Osteoblast (primary cell): ENCODE data around the gene UBE2E1. TPM values are rescaled to one million over a fixed set of nuclear protein-coding genes. Genes with fewer than 3 reads are reported as not detected.
A peak's percentile ranks its signal among the peaks of the same experiment; 100 is the strongest.
"Not testable (repeated sequence)": the region's sequence is repeated elsewhere in the genome, so short reads cannot be mapped to it uniquely, and the experiment has no call there.

Experiments used
- DNase-seq: peaks from one replicate; pipeline ENCODE4 v3.0.0; 2011; ENCODE audit warnings: low spot score, mixed read lengths; ENCODE audit not compliant: insufficient read length; ENCODE audit errors: missing footprints
- H2AFZ ChIP-seq: 2 replicates; pipeline ENCODE4 v1.6.0; 2011; ENCODE audit warnings: mild to moderate bottlenecking, low read length
- H3K27ac ChIP-seq: 2 replicates; pipeline ENCODE4 v1.5.1; 2011; ENCODE audit warnings: mild to moderate bottlenecking, low read depth, low read length, moderate library complexity
- H3K27me3 ChIP-seq: 2 replicates; pipeline ENCODE4 v1.6.0; 2012; ENCODE audit warnings: mild to moderate bottlenecking, control low read depth, inconsistent platforms, low read length, moderate library complexity; ENCODE audit not compliant: insufficient read depth
- H3K36me3 ChIP-seq: 2 replicates; pipeline ENCODE4 v1.5.1; 2011; ENCODE audit warnings: mild to moderate bottlenecking, low read length, control low read depth, moderate library complexity; ENCODE audit not compliant: insufficient read depth
- H3K4me1 ChIP-seq: 2 replicates; pipeline ENCODE4 v1.5.1; 2011; ENCODE audit warnings: mild to moderate bottlenecking, low read length, control low read depth, moderate library complexity; ENCODE audit not compliant: insufficient read depth
- H3K4me2 ChIP-seq: 2 replicates; pipeline ENCODE4 v1.6.0; 2011; ENCODE audit warnings: mild to moderate bottlenecking, low read length; ENCODE audit not compliant: insufficient read depth
- H3K4me3 ChIP-seq: fragments of 200-600 bp; sonication (generic); 3 replicates; pipeline ENCODE4 v1.5.1; 2012; ENCODE audit warnings: mild to moderate bottlenecking, low read length, inconsistent platforms; ENCODE audit not compliant: insufficient read depth
- H3K79me2 ChIP-seq: 2 replicates; pipeline ENCODE4 v1.6.0; 2012; ENCODE audit warnings: mild to moderate bottlenecking, low read length, control low read depth, inconsistent platforms; ENCODE audit not compliant: insufficient read depth
- H3K9me3 ChIP-seq: 2 replicates; pipeline ENCODE4 v1.5.1; 2011; ENCODE audit warnings: low read depth, low read length, control low read depth
- H4K20me1 ChIP-seq: 2 replicates; pipeline ENCODE4 v1.6.0; 2012; ENCODE audit warnings: mild to moderate bottlenecking, low read length, control low read depth; ENCODE audit not compliant: insufficient read depth
- total RNA-seq: library from RNA; depleted of rRNA; stranded (reverse); fragments of >200 nt; gene quantifications from 2 replicates; pipeline ENCODE4 v1.2.3, GENCODE V29; 2012
- TF ChIP-seq, protein P1 (sequence below): IDR thresholded peaks from 2 replicates; pipeline ENCODE4 v1.5.1; 2011; ENCODE audit warnings: mild to moderate bottlenecking, low read depth, low read length, moderate library complexity; ENCODE audit errors: extremely low read depth

The UBE2E1 gene
- total RNA-seq, 1 donor, result 98.1 TPM

DNA sequence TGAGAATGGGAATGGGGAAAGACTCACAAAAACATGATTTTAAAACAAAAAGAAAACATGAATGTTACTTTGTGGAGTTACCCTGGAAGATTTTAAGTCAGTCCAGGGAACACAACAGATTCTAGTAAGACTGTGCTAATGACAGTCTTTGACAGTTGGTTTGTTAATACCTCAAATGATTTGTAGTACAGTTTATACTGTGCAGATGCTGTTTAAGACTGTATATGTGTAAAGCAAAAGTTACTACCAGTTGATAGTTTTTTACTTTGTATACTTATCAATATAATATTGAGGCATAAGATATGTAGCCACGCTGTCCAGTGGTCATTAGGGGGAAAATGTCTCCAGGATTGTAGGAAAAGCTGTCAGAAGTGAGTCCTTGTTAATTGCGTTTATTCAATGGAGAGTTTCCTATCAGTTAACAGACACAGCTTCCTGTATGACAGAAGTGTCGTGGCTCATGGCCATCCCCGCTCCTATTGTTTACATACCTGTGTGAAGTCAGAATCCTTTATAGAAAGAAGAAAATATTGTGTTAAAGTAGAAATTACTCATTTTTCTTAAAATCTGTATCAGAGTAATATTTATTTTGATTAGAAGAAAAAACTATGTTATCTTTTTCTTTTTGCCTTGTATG lies 75.1 kb downstream of the UBE2E1 start:
- Histone ChIP-seq H3K27ac (no peak overlapping the region), H2AFZ (no peak overlapping the region), H3K4me3 (no peak overlapping the region), H4K20me1 (peaks cover 26% of the 10 kb centered on the region), H3K79me2 (peaks cover 25% of the 10 kb centered on the region), H3K36me3 (no peaks in the 10 kb centered on the region), H3K4me2 (no peak overlapping the region), H3K27me3 (no peaks in the 10 kb centered on the region), H3K4me1 (peaks cover 20% of the 10 kb centered on the region), H3K9me3 (no peaks in the 10 kb centered on the region)
- DNase-seq, result no peak
- TF ChIP-seq, protein P1, sequence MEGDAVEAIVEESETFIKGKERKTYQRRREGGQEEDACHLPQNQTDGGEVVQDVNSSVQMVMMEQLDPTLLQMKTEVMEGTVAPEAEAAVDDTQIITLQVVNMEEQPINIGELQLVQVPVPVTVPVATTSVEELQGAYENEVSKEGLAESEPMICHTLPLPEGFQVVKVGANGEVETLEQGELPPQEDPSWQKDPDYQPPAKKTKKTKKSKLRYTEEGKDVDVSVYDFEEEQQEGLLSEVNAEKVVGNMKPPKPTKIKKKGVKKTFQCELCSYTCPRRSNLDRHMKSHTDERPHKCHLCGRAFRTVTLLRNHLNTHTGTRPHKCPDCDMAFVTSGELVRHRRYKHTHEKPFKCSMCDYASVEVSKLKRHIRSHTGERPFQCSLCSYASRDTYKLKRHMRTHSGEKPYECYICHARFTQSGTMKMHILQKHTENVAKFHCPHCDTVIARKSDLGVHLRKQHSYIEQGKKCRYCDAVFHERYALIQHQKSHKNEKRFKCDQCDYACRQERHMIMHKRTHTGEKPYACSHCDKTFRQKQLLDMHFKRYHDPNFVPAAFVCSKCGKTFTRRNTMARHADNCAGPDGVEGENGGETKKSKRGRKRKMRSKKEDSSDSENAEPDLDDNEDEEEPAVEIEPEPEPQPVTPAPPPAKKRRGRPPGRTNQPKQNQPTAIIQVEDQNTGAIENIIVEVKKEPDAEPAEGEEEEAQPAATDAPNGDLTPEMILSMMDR, result no peak

DNA sequence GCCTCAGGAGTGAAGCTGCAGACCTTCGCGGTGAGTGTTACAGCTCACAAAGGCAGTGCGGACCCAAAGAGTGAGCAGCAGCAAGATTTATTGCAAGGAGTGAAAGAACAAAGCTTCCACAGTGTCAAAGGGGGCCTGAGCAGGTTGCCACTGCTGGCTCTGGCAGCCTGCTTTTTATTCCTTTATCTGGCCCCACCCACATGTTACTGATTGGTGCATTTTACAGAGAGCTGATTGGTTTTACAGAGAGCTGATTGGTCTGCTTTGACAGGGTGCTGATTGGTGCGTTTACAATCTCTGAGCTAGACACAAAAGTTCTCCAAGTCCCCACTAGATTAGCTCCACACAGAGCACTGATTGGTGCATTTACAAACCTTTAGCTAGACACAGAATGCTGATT lies 76.2 kb downstream of the UBE2E1 start:
- Histone ChIP-seq H3K79me2 (peaks cover 20% of the 10 kb centered on the region), H4K20me1 (peaks cover 18% of the 10 kb centered on the region)

DNA sequence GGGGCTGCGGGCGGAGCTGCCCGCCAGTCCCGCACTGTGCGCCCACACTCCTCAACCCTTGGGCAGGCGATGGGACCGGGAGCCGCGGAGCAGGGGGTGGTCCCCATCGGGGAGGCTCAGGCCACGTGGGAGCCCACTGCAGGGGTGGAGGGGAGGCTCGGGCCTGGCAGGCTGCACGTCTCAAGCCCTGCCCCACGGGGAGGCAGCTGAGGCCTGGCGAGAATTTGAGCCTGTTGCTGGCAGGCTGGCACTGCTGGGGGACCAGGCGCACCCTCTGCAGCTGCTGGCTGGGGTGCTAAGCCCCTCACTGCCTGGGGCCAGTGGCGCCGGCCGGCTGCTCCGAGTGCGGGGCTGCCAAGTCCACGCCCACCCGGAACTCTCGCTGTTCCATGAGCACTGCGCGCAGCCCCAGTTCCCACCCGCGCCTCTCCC lies 76.7 kb downstream of the UBE2E1 start:
- no peak overlapping the region for H3K4me3 ChIP-seq
- TF ChIP-seq, protein P1, result no peak
- H3K36me3 ChIP-seq, result no peaks in the 10 kb centered on the region
- no peak overlapping the region for H3K4me2 ChIP-seq
- peaks cover 6% of the 10 kb centered on the region for H3K4me1 ChIP-seq
- no peaks in the 10 kb centered on the region for H3K9me3 ChIP-seq
- DNase-seq, result no peak
- H3K27ac ChIP-seq, result no peak overlapping the region
- no peaks in the 10 kb centered on the region for H3K27me3 ChIP-seq
- peaks cover 20% of the 10 kb centered on the region for H3K79me2 ChIP-seq
- H2AFZ ChIP-seq, result no peak overlapping the region
- H4K20me1 ChIP-seq, result peaks cover 17% of the 10 kb centered on the region

More for the DNA sequence above, 76.2 kb downstream of the UBE2E1 start:
- H3K4me3 ChIP-seq, H3K4me2 ChIP-seq, H3K27ac ChIP-seq, DNase-seq, H3K36me3 ChIP-seq, H3K9me3 ChIP-seq, H2AFZ ChIP-seq, H3K27me3 ChIP-seq: not testable (repeated sequence)
- peaks cover 12% of the 10 kb centered on the region for H3K4me1 ChIP-seq

DNA sequence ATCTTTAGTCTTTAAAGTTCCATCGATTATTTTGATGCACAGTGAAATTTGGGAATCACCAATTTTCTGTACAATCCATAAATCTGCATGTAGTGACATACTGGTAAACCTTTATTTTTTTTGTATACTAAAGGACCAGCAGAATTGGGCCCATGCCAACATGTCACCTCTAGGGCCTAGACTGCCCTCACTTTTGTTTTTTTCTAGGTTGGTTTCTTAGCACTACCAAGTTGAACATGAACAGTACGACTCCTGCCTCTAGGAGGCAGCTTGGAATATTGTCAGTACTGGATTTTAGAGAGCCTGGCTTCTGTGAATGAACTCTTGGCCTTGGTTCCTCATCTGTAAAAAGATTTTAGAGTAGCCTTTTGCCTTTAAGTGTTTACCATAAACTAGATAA lies 78.7 kb downstream of the UBE2E1 start:
- Histone ChIP-seq H3K4me3 (no peak overlapping the region), H3K4me2 (no peak overlapping the region), H3K79me2 (peaks cover 4% of the 10 kb centered on the region), H3K36me3 (peaks cover 5% of the 10 kb centered on the region), H2AFZ (no peak overlapping the region), H3K4me1 (no peaks in the 10 kb centered on the region), H4K20me1 (peaks cover 19% of the 10 kb centered on the region), H3K9me3 (no peaks in the 10 kb centered on the region), H3K27ac (no peak overlapping the region), H3K27me3 (no peaks in the 10 kb centered on the region)
- DNase-seq, result no peak
- TF ChIP-seq, protein P1, result peak; percentile 23
